Measurements from ENCODE around the gene ZCWPW1.

The ZCWPW1 gene

GRCh38 chr7:100432621-100433275 is 4.2 kb upstream of the ZCWPW1 start:
- no peak for DNase-seq

- no peak for DNase-seq
Observed at GRCh38 chr7:100432053-100432452, 3.5 kb upstream of the ZCWPW1 start.

GRCh38 chr7:100431286-100431735 is 2.8 kb upstream of the ZCWPW1 start:
- no peak for DNase-seq

- peak in 4 of 58 donors; percentile 21 to 40 (median 30) for DNase-seq
Observed at GRCh38 chr7:100430493-100431285, 2.2 kb upstream of the ZCWPW1 start.

GRCh38 chr7:100429637-100430492 is 1.4 kb upstream of the ZCWPW1 start, which contains the start of gene MEPCE:
TSS of gene MEPCE (plus strand) at chr7:100429831. CDS start at chr7:100430019, 188 bp downstream.
- DNase-seq, result peak; percentile 58 to 97 (median 93)

GRCh38 chr7:100428967-100429636 is 599 bp upstream of the ZCWPW1 start:
- peak; percentile 86 to 100 (median 98) for DNase-seq

- peak in 1 of 58 donors; percentile 56 for DNase-seq
Observed at GRCh38 chr7:100427762-100428198, 723 bp downstream of the ZCWPW1 start.

- DNase-seq, result no peak
Observed at GRCh38 chr7:100426516-100426915, 2.0 kb downstream of the ZCWPW1 start.

GRCh38 chr7:100425347-100425746 is 3.2 kb downstream of the ZCWPW1 start:
- DNase-seq, result no peak

- DNase-seq, result no peak
Observed at GRCh38 chr7:100423315-100423714, 5.2 kb downstream of the ZCWPW1 start.

- DNase-seq, result no peak
Observed at GRCh38 chr7:100419660-100420226, 8.8 kb downstream of the ZCWPW1 start.

GRCh38 chr7:100418930-100419659 is 9.4 kb downstream of the ZCWPW1 start:
- no peak for DNase-seq

- no peak for DNase-seq
Observed at GRCh38 chr7:100415448-100415847, 13.1 kb downstream of the ZCWPW1 start.

- DNase-seq, result no peak
Observed at GRCh38 chr7:100413889-100414288, 14.6 kb downstream of the ZCWPW1 start.

GRCh38 chr7:100413346-100413745 is 15.2 kb downstream of the ZCWPW1 start:
- DNase-seq, result no peak

- no peak for DNase-seq
Observed at GRCh38 chr7:100411101-100411500, 17.4 kb downstream of the ZCWPW1 start.

- peak in 6 of 58 donors; percentile 2 to 60 (median 20) for DNase-seq
Observed at GRCh38 chr7:100407285-100408180, 21.0 kb downstream of the ZCWPW1 start.

GRCh38 chr7:100406767-100407166 is 21.7 kb downstream of the ZCWPW1 start:
- no peak for DNase-seq

GRCh38 chr7:100402241-100402640 is 26.3 kb downstream of the ZCWPW1 start:
- no peak for DNase-seq

All from anterior cingulate cortex (tissue), 58 donors.